ENCODE results near the gene MYH9.

The MYH9 gene

DNA sequence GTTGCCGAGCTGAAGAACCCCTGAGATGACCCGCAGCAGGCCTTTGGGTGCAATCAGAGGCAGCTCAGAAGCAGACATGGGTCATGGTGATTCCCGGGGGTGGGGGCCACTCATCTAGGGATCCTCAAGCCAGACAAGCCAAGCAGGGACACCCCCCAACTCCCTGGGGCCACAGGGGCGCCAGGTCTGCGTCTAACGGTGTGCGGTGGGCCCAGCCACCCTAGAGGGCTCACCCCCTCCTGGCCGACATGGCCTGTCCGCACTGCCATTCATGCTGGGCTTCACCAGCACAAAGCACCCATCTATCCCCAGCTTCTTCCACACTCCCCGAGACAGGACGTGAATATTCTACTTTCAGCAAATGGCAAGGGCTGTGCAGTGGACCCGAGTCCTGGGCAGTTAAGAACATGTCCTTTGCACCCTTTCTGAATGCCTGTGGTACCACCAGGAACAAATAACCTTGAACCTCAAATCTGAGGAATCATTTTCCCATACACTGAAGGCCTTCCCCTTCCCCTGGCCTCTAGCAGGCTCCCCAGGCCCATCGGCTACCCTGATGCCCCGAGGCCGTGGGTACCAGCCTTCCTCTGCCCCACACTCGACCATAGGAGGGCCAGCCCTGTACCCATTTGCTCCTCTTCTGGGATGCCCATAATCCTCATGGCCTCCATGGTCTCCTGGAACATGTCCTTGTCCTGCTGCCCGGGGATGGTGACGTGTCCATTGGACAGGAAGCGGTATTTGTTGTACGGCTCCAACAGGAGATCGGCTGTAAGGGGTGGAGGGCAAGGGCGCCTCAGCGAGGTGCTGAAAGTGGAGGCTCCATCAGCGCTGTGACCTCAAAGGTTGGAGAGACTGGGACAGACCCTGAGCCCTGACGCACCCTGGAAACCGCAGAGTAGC is 67.9 kb downstream of the MYH9 start:
- in situ Hi-C loops (cut with MboI; ENCODE audit: low sequenced_read_pairs): no loop called here

DNA sequence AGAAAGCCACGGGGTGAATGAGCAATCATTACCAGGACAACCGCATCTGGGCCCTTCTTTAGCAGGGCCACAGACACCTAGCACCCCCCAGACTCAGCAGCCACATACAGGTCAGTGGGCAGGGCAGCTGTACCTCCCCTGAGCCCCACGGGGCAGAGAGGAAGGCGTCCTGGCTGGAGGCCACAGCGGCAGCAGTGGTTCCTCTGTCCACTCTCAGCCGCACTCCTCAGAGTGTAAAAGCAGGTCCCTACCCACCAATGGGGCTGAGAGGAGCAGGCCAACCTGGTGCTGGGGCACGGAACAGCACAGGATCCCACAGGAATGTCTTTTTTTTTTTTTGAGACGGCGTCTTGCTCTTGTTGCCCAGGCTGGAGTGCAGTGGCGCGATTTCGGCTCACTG is 69.3 kb downstream of the MYH9 start:
- in situ Hi-C loops (cut with MboI; ENCODE audit: low sequenced_read_pairs): no loop called here

DNA sequence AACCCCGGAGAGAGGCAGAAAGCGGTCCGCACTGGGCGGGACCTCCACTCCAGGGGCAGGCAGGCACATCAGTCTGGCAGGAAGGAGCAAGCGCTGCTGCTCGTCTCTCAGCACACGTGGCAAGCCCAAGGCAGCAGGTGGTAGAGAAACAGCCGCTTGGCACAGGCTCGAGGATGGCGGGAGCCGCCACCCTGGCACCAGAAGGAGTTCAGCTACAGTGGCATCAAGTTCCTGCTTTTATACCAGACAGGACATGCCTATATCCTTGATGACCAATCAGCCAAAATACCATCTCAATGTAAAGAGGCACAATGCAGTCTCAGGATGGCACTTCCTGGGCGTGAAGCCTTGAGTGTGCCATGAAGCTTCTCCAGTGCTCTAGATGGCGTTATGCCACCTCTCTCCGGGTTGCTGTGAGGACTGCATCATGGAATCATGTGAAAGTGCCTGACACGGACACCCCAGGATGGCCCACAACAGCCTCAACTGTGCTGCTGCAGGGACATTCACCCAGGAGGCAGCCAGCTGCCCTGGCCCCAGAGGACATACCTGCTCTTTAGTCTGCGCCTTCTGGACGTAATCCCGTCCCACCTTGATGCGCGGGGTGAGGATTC is 70.0 kb downstream of the MYH9 start:
- in situ Hi-C loops (cut with MboI; ENCODE audit: low sequenced_read_pairs): no loop called here

DNA sequence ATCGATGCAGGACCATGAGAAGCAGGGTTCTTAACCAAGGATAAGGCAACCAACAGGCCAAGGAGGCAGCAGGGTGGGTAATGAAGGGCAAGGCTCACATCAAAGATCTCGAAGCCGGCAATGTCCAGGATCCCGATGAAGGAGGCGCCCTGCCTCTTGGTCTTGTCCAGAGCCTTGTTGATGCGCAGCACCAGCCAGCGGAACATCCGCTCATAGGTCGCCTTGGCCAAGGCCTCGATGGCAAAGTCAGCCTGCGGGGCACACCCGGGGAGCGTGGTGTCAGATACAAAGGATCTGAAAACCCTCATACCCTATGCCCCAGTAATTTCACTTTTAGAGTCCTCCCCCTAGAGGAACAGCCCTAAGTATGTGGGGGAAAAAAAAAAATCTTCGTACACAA is 71.3 kb downstream of the MYH9 start:
- in situ Hi-C loops (cut with MboI; ENCODE audit: low sequenced_read_pairs): no loop called here

DNA sequence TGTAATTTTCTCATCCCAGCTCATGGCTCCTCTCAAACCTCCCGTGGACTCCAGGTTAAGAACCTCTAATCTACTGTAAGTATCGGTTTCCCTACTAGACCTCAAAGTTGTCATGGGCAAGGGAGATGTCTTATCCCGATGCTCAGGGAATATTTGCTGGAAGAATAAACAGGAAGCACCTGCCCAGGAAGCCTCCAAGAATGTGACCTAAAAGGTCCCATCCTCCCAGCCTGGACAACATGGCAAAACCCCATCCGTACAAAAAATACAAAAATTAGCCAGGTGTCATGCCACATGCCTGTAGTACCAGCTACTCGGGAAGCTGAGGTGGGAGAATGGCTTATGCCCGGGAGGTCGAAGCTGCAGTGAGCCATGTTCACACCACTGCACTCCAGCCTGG is 72.4 kb downstream of the MYH9 start:
- in situ Hi-C loops (cut with MboI; ENCODE audit: low sequenced_read_pairs): no loop called here

DNA sequence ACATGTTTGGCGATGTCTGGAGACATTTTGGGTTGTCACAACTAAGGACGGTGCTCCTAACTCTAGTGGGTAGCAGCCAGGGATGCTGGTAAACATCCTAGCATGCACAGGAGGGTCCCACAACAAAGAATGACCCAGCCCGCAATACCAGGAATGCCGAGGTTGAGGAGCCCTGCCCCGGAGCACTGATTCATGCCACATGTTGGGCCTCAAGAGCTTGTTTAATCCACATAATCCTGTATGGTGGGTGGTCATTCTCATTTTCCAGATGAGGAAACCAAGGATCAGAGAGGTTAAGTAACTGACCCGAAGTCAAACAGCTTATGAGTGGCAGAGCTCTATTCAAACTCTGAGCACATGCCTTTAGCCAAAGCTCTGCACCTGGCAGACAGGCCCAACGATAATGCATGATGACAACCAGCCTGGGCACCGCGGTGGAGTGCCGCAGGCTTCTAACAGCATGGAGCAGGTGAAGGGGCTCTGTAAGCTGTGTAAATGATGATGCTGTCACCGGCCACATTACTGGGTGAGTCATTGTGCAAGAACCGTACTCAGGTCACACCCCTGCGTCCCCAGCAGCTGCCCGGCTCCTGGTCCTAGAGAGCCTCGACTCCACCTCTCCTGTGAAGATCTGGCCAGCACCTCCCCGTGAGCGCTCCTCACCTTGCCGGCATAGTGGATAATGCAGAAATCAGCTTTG is 76.2 kb downstream of the MYH9 start:
- in situ Hi-C loops (cut with MboI; ENCODE audit: low sequenced_read_pairs): no loop called here

DNA sequence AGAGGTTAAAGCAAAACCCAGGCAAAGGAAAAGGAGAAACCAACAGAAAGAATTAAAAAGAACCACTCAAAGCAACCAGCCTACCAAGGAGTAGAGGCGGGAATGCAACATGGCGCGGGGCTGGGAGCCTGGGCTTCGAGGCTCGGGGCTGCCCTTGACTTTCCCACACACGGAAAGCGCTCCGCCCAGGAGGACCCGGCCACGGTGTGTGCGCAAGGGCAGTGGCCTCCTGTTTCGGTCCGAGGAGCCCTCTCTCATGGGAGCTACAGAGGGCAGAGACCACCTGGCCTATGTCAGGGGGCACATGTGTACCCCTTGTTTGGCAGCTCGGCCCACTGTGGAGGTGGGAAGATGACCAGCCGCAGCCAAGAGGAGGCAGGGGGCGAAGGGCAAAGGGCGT is 78.9 kb downstream of the MYH9 start:
- in situ Hi-C loops (cut with MboI; ENCODE audit: low sequenced_read_pairs): loop anchor here (5.0 kb wide), 1 partner anchor 163 kb away; no protein-coding TSS in a partner anchor

DNA sequence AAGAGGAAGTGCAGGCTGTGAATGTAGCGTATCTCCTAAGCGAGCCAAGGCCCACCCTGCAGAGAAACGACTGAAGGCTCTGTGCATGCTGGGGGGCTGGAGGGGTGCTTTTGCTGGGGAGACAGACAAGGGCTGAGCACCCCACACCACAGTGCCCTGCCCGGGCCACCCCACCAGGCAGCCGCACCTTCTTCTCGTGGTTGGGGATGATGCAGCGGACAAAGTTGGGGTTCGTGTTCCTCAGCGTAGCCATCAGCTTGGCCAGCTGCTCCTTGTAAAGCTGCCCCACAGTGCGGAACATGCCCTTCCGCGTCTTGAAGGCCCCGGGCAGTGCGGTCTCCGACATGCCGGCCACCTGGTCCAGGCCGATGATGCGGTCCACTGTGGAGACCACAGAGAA is 81.5 kb downstream of the MYH9 start:
- in situ Hi-C loops (cut with MboI; ENCODE audit: low sequenced_read_pairs): loop anchor here (5.0 kb wide), 1 partner anchor 166 kb away; no protein-coding TSS in a partner anchor

DNA sequence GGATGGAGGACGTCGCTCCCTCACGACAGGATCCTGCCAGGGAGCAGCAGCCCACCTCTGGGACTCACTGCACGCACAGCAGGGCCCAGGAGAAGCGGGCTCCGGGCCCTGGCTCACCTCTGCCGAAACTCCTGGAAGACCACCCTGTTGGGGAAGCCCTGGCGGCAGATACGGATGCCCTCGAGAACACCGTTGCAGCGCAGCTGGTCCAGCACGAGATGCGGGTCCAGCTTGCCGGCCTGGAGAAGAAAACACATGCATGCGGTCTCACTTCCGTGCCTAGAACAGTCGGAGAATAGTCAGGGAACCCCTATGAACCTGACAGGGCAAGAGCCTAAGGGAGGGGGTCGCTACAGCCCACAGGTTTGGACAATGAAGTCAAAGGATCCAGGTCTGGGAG is 82.0 kb downstream of the MYH9 start:
- in situ Hi-C loops (cut with MboI; ENCODE audit: low sequenced_read_pairs): loop anchor here (5.0 kb wide), 1 partner anchor 166 kb away; no protein-coding TSS in a partner anchor

DNA sequence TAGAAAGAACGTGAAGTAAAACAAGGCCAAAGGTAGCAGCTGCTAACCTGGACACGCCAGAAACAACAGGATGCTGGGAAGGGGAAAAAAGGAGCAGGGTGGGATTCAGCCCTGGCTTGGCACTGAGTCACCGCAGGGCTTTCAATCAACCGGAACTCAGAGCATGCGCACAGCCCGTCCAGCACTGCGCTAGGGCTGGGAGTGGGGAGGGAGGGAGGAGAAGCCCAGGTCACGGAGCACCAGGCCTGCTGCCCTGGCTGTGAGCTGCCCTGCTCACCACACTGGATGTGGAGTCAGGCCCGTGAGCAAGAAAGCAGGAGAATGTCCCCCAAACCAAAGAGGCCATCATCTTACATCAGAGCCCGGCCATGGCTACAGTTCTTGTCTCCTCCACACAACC is 83.3 kb downstream of the MYH9 start:
- in situ Hi-C loops (cut with MboI; ENCODE audit: low sequenced_read_pairs): no loop called here

DNA sequence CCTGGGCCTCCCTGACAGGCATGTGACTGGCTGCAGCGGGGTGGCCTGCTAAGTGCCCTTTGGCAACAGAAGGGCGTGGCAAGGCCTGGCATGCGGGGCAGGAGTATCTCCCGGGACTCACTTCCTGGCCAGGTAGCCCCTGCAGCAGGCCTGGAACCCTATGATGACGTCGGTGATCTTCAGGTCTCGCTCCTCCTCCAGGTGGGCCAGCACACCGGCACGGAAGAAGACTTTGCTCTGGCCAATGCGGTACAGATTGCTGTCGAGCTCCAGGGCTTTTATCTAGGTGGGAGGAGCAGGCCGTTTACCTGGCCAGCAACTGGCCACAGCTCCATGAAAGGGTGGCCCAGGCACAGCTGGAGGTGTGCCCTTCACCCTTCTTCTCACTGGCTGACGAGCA is 83.9 kb downstream of the MYH9 start:
- in situ Hi-C loops (cut with MboI; ENCODE audit: low sequenced_read_pairs): no loop called here

DNA sequence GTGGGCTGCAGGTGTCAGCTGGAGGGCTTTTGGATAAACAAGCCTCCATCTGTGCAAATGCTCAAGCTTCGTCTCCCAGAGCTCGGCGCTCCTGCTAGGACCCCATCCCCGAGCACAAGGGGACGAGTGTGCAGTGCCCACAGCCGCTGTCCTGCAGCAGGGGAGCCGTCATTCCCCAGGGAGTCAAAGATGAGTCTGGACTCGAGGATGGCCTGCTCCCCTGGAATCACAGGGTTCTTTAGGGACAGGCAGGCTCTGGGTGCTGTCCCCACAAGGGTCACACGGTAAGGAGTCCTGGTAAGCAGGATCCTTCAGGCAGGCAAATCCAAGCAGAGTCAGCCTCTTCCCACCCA is 84.7 kb downstream of the MYH9 start:
- in situ Hi-C loops (cut with MboI; ENCODE audit: low sequenced_read_pairs): no loop called here

DNA sequence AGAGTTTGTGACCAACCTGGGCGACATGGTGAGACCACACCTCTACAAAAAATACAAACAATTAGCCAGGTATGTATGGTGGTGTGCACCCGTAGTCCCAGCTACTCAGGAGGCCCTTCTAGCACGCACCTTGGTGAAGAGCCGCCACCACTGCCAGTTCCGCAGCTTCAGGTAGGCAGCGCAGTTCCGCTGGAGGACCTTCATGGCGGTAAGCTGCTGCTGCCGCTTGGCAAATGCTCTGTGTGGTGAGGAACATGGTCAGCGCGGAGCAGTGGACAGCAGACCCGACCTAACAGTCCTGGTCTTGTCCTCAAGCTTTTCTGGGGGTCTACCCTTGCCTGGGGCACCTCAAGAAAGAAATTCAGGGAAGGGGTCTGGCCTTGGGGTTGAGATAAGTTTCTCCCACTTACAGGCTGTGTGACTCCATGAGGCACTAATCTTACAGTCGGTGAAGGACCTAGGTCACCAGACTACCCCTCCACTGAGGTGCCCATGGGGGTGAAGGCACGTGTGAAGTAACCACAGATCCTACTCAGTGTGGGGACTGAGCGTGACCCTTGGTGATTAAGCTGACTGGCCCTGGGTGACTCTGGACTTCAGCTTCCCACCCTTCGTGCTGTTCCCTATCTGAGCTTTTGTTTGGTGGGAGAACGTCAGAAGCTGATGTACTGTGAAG is 85.2 kb downstream of the MYH9 start:
- in situ Hi-C loops (cut with MboI; ENCODE audit: low sequenced_read_pairs): no loop called here

DNA sequence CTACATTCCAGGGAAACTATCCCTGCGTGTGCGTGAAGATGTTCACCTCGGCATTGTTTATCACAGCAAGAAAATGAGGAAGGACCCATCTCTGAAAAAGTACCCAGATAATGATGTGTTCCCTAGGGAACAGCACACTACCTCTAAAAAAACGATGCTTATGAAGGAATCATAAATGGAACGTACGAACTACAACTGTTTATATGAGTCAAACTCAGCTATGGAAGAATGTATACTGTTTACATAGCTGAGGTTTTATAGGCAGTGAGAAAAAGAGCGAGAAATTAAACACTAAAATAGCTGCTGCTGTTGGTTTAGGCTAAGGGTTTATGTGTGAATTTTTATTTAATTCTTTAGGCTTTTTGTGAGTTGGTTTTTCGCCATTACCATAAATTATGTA is 85.9 kb downstream of the MYH9 start:
- in situ Hi-C loops (cut with MboI; ENCODE audit: low sequenced_read_pairs): no loop called here

DNA sequence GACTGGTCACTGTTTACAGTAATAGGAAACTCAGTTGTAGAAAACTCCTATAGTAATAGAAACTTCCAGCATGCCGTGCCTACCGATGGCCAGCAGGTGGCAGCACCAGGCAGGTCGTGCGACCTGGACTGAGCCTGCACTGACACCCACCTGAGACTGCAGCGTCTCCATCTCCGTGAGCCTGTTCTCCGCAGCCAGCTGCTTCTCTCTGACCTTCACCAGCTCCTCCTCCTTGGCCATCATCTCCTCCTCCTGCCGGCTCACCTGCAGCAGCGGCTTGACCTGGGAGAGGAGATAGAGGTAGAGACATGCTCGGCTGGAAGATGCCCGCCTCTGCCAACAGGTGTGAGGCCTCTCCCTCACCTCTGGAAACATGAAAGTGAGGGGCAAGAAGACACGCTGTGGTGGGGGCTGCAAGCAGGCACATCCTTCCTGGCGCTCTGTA is 86.4 kb downstream of the MYH9 start:
- in situ Hi-C loops (cut with MboI; ENCODE audit: low sequenced_read_pairs): no loop called here

DNA sequence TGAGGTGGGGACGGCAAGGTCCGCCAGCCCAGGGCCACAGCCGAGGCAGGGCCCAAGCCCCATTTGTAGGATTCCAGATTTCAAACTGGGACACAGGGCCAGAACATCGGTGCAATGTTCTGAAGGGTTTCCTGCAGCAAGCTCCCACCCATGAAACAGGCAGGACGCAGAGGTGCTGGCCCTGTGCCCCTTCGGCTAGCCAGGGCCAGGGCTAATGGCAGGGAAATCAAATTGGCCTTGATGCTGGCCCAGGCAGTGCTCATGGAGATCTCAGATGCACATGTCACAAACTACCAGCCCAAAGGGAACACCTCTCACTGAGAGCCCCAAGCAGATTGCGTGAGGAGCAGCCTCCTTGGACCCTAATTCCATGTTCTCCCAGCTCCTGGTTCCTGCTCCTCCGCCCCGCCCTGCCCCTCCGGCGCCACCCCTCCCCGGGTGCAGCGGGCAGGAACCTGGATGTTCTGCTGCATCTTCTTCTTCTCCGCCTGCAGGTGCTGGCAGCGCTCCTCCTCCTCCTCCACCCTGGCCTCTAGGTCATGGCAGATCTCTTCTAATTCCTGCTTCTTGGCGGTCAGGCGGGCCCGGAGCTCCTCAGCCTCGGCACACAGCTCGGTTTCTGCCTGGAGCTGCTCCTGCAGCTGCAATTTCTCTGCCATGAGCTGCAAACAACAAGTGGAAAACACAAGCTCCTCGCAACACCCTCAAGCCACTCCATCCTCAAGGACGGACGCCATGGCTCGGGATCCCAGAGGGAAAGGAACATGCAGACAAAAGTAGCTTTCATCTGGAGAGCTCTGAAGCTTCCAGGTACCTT is 87.2 kb downstream of the MYH9 start:
- in situ Hi-C loops (cut with MboI; ENCODE audit: low sequenced_read_pairs): no loop called here

DNA sequence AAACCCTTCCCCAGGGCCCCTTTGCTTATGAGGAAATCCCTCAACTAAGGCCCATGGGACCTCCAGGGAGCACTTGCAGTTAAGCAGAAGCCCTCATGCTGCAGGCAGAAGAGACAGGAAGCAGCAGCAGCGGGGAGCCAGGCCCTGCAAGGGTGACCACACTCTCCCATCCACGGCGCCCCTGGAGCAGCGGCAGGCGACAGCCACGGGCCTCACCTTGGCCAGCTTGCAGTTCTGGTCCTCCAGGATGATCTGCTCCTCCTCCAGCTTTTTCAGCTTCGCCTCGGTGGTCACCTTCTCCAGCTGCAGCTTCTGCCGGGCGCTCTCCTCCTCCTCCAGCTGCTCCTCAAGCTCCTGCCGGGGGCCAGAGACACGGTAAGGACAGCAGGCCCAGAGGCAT is 87.9 kb downstream of the MYH9 start:
- in situ Hi-C loops (cut with MboI; ENCODE audit: low sequenced_read_pairs): no loop called here

DNA sequence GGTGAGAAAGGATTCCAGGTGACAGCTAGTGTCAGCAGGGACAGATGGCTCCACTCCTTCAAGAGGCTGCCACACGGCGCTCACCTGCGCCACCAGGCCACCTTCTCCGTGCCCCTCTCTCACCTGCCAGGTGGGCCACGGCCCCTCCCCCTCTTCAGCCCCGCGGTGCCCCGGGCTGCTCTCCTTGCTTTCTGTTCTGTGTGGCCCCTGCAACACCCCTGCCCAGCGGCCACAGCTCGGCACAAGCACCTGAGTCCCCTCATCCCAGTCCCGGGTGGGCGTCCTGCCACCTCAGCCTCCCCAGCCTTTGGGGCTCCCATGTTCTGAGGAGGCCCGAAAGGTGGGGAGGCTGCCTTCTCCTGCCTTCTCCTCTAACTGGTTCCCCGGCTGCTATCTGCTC is 88.5 kb downstream of the MYH9 start:
- in situ Hi-C loops (cut with MboI; ENCODE audit: low sequenced_read_pairs): no loop called here

DNA sequence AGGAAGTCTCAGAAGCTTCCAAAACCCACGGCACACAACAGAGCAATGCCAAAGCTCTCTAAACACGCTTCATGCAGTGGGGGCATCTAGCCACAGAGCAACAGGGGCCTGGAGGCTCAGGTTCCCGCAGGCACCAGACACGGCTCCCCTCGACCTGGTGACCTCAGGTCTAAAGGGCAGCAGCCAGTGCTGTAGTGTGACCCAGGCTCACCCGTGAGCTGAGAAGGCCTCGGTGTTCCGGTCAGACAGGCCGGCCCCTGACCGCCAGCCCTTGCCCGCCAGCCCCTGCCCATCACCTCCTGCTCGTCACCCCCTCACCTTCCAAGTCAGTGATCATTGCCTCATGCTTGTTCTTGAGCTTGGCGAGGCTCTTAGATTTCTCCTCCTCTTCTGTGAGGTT is 89.2 kb downstream of the MYH9 start:
- in situ Hi-C loops (cut with MboI; ENCODE audit: low sequenced_read_pairs): no loop called here

DNA sequence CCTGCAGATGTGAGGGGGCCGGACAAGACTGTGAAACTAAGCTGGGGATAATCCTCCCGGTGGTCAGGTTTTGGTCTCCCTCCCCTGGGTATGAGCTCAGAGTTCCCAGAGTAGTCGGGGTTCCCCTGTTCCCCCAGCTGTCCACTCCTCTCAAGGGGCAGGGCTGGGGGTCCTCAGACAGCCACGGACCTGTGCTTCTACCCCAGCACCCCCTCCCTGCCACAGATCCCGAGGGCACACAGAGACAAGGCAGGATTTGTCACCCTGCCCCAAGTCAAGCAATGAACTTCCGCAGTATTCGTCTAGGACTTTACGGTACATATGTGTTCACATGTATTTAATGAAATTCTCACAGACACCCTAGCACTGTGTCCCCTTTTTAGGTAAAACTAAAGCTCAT is 89.6 kb downstream of the MYH9 start:
- in situ Hi-C loops (cut with MboI; ENCODE audit: low sequenced_read_pairs): no loop called here
